ENCODE results near the gene SLC9A6.

DNA sequence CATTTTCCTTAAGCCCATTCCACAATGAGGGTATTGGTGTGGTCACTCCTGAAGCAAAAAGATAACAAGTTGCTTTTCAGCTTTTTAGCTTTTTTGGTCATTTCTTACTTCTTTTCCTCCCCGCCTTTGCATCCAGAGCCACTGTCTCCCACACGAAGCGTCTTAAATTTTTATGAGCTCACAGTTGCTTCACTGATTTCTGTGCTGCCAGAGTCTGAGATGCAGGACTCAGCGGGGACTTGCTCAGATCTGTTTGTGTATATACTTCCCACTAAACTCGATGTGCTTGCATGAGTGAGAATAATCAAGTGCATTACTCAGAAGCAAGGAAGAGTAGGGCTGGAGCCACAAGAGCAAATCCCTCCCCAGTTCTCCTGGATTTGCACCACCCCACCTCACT, 81.9 kb downstream of the SLC9A6 start:
- TF ChIP-seq CTCF (conservative IDR thresholded peaks at IDR 0.05; ENCODE audit: low read depth in 2 of 2) (no peak), NANOG (IDR thresholded peaks at IDR 0.05; ENCODE audit: borderline replicate concordance) (no peak)
- TF ChIP-seq, protein P1, sequence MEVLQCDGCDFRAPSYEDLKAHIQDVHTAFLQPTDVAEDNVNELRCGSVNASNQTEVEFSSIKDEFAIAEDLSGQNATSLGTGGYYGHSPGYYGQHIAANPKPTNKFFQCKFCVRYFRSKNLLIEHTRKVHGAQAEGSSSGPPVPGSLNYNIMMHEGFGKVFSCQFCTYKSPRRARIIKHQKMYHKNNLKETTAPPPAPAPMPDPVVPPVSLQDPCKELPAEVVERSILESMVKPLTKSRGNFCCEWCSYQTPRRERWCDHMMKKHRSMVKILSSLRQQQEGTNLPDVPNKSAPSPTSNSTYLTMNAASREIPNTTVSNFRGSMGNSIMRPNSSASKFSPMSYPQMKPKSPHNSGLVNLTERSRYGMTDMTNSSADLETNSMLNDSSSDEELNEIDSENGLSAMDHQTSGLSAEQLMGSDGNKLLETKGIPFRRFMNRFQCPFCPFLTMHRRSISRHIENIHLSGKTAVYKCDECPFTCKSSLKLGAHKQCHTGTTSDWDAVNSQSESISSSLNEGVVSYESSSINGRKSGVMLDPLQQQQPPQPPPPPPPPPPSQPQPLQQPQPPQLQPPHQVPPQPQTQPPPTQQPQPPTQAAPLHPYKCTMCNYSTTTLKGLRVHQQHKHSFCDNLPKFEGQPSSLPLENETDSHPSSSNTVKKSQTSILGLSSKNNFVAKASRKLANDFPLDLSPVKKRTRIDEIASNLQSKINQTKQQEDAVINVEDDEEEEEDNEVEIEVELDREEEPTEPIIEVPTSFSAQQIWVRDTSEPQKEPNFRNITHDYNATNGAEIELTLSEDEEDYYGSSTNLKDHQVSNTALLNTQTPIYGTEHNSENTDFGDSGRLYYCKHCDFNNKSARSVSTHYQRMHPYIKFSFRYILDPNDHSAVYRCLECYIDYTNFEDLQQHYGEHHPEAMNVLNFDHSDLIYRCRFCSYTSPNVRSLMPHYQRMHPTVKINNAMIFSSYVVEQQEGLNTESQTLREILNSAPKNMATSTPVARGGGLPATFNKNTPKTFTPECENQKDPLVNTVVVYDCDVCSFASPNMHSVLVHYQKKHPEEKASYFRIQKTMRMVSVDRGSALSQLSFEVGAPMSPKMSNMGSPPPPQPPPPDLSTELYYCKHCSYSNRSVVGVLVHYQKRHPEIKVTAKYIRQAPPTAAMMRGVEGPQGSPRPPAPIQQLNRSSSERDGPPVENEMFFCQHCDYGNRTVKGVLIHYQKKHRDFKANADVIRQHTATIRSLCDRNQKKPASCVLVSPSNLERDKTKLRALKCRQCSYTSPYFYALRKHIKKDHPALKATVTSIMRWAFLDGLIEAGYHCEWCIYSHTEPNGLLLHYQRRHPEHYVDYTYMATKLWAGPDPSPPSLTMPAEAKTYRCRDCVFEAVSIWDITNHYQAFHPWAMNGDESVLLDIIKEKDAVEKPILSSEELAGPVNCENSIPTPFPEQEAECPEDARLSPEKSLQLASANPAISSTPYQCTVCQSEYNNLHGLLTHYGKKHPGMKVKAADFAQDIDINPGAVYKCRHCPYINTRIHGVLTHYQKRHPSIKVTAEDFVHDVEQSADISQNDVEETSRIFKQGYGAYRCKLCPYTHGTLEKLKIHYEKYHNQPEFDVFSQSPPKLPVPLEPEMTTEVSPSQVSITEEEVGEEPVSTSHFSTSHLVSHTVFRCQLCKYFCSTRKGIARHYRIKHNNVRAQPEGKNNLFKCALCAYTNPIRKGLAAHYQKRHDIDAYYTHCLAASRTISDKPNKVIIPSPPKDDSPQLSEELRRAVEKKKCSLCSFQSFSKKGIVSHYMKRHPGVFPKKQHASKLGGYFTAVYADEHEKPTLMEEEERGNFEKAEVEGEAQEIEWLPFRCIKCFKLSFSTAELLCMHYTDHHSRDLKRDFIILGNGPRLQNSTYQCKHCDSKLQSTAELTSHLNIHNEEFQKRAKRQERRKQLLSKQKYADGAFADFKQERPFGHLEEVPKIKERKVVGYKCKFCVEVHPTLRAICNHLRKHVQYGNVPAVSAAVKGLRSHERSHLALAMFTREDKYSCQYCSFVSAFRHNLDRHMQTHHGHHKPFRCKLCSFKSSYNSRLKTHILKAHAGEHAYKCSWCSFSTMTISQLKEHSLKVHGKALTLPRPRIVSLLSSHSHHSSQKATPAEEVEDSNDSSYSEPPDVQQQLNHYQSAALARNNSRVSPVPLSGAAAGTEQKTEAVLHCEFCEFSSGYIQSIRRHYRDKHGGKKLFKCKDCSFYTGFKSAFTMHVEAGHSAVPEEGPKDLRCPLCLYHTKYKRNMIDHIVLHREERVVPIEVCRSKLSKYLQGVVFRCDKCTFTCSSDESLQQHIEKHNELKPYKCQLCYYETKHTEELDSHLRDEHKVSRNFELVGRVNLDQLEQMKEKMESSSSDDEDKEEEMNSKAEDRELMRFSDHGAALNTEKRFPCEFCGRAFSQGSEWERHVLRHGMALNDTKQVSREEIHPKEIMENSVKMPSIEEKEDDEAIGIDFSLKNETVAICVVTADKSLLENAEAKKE (CRISPR knock-in tag; IDR thresholded peaks at IDR 0.05): no peak
